ENCODE measurements around the gene PAPPA. TPM values are rescaled to one million over a fixed set of nuclear protein-coding genes. Genes with fewer than 3 reads are reported as not detected.
A peak's percentile ranks its signal among the peaks of the same experiment; 100 is the strongest.

Gene PAPPA
- total RNA-seq, 1 donor from 2014 or later = 172 TPM

DNA sequence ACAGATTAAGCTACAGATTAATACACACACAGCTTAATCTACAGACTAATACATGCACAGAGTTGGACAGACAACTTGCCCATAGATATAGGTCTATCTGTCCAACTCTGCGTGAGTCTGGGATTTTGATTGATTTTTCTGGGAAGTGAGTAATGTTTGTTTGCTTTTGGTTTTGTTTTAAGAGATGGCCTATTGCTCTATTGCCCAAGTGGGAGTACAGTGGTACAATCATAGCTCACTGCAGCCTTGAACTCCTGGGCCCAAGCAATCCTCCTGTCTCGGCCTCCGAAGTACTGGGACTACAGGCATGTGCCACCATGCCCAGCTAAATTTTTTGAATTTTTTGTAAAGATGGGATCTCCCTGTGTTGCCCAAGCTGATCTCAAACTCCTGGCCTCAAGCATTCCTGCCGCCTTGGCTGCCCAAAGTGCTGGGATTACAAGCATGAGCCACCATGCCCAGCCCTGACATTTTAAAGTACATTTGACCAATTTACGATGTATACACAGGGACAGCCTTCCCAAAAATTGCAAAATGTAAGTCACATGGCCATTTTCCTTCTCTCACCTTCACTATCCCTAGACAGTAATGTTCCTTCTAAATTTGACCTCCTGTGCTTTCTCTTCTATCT, 50.8 kb downstream of the PAPPA start:
- Histone ChIP-seq H3K27ac (ENCODE audit: low read depth, low read length) (no peak overlapping the region), H3K36me3 (ENCODE audit: insufficient read depth, low read length) (no peaks in the 10 kb centered on the region), H4K20me1 (ENCODE audit: insufficient read depth, low read length) (peaks cover 20% of the 10 kb centered on the region), H3K4me3 (ENCODE audit: insufficient read depth, low read depth, low read length) (no peak overlapping the region), H3K79me2 (ENCODE audit: insufficient read depth, low read length) (no peaks in the 10 kb centered on the region), H3K9me3 (ENCODE audit: insufficient read depth, low read depth, low read length) (no peaks in the 10 kb centered on the region), H3K27me3 (ENCODE audit: insufficient read depth, low read length) (peaks cover 4% of the 10 kb centered on the region), H3K4me1 (ENCODE audit: insufficient read depth, low read length) (peaks cover 3% of the 10 kb centered on the region), H2AFZ (ENCODE audit: low read depth, low read length) (no peak overlapping the region), H3K9ac (ENCODE audit: low read length) (no peak overlapping the region), H3K4me2 (ENCODE audit: low read length) (no peak overlapping the region)
- Mint-ChIP-seq H3K9me3 (ENCODE audit: unreplicated experiment) (peaks cover 2% of the 10 kb centered on the region), H3K27me3 (ENCODE audit: low read depth, unreplicated experiment) (no peaks in the 10 kb centered on the region), H3K36me3 (ENCODE audit: low read depth, unreplicated experiment) (peaks cover 66% of the 10 kb centered on the region), H3K4me1 (ENCODE audit: low read depth, unreplicated experiment) (peaks cover 33% of the 10 kb centered on the region), H3K4me3 (ENCODE audit: unreplicated experiment) (no peak overlapping the region), H3K27ac (ENCODE audit: unreplicated experiment) (no peak overlapping the region)
- FAIRE-seq (no peak), DNase-seq (ENCODE audit: low read depth) (no peak)
- TF ChIP-seq, protein P1, sequence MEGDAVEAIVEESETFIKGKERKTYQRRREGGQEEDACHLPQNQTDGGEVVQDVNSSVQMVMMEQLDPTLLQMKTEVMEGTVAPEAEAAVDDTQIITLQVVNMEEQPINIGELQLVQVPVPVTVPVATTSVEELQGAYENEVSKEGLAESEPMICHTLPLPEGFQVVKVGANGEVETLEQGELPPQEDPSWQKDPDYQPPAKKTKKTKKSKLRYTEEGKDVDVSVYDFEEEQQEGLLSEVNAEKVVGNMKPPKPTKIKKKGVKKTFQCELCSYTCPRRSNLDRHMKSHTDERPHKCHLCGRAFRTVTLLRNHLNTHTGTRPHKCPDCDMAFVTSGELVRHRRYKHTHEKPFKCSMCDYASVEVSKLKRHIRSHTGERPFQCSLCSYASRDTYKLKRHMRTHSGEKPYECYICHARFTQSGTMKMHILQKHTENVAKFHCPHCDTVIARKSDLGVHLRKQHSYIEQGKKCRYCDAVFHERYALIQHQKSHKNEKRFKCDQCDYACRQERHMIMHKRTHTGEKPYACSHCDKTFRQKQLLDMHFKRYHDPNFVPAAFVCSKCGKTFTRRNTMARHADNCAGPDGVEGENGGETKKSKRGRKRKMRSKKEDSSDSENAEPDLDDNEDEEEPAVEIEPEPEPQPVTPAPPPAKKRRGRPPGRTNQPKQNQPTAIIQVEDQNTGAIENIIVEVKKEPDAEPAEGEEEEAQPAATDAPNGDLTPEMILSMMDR (IDR thresholded peaks at IDR 0.05; ENCODE audit: insufficient read depth, low read depth, low read length) = no peak
- TF ChIP-seq EZH2 (IDR thresholded peaks at IDR 0.05; ENCODE audit: insufficient read depth, low read length) = no peak

DNA sequence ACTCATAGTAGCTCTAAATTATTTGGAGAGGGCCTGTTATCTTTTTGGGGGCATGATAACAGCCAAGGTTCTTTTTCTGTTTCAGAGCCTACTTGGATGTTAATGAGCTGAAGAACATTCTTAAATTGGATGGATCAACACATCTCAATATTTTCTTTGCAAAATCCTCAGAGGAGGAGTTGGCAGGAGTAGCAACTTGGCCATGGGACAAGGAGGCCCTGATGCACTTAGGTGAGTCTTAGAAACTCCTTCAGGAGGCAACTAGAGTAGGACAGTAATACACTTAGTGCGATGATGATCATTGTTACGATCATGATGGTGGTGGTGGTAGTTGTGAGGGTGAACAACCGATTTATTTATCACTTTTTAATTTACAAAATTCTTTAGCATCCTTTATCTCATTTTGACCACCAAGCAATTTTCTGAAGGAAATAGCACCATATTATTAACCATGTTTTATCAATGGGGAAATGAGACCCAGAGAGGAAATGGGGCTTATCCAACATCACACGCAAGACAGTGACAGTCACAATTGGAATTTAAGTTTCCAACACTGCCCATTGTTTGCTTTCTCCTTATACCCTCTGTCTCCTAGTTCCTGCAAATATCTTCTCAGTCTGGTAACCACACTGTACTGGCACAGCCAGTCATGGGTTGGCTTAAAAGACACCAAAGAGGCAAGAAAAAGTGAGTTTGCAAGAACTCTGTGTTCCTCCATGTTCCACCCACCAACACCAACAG, 54.0 kb downstream of the PAPPA start:
- H3K27ac ChIP-seq (ENCODE audit: low read depth, low read length) = no peak overlapping the region
- no peaks in the 10 kb centered on the region for H3K79me2 ChIP-seq (ENCODE audit: insufficient read depth, low read length)
- TF ChIP-seq, protein P1 (IDR thresholded peaks at IDR 0.05; ENCODE audit: insufficient read depth, low read depth, low read length) = no peak
- TF ChIP-seq EZH2 (IDR thresholded peaks at IDR 0.05; ENCODE audit: insufficient read depth, low read length) = no peak
- no peak overlapping the region for H3K4me2 ChIP-seq (ENCODE audit: low read length)
- Mint-ChIP-seq H3K9me3 (ENCODE audit: unreplicated experiment) (peaks cover 2% of the 10 kb centered on the region), H3K36me3 (ENCODE audit: low read depth, unreplicated experiment) (peaks cover 60% of the 10 kb centered on the region), H3K4me1 (ENCODE audit: low read depth, unreplicated experiment) (peaks cover 43% of the 10 kb centered on the region), H3K27ac (ENCODE audit: unreplicated experiment) (peak overlapping the region; percentile 9), H3K4me3 (ENCODE audit: unreplicated experiment) (no peak overlapping the region), H3K27me3 (ENCODE audit: low read depth, unreplicated experiment) (no peaks in the 10 kb centered on the region)
- no peaks in the 10 kb centered on the region for H3K9me3 ChIP-seq (ENCODE audit: insufficient read depth, low read depth, low read length)
- no peak overlapping the region for H2AFZ ChIP-seq (ENCODE audit: low read depth, low read length)
- FAIRE-seq = no peak
- H3K27me3 ChIP-seq (ENCODE audit: insufficient read depth, low read length) = no peaks in the 10 kb centered on the region
- DNase-seq (ENCODE audit: low read depth) = no peak
- H3K36me3 ChIP-seq (ENCODE audit: insufficient read depth, low read length) = peaks cover 11% of the 10 kb centered on the region
- peaks cover 7% of the 10 kb centered on the region for H4K20me1 ChIP-seq (ENCODE audit: insufficient read depth, low read length)
- no peak overlapping the region for H3K4me3 ChIP-seq (ENCODE audit: insufficient read depth, low read depth, low read length)
- H3K4me1 ChIP-seq (ENCODE audit: insufficient read depth, low read length) = peaks cover 3% of the 10 kb centered on the region
- no peak overlapping the region for H3K9ac ChIP-seq (ENCODE audit: low read length)
